A549 (cell line): ENCODE results near the gene CREB3L1.

ENCODE experiments used
- CTCF ChIP-seq: fragments of >200 bp; sonication (Bioruptor Twin); formaldehyde crosslinking; IDR thresholded peaks from 3 replicates; pipeline ENCODE4 v1.5.1; 2016
- MYC ChIP-seq: IDR thresholded peaks from 2 replicates; pipeline ENCODE4 v1.6.1; 2012; ENCODE audit warnings: mild to moderate bottlenecking, inconsistent platforms, low read length, improper control_type of control experiment, borderline replicate concordance
- POLR2A ChIP-seq: IDR thresholded peaks from 2 replicates; pipeline ENCODE4 v1.6.1; 2012; ENCODE audit warnings: mild to moderate bottlenecking, low read length
- POLR2AphosphoS2 ChIP-seq: conservative IDR thresholded peaks from 2 replicates; pipeline ENCODE4 v1.6.1; 2012; ENCODE audit warnings: low read length, improper control_type of control experiment, inconsistent platforms
- RNF2 ChIP-seq: fragments of 200-600 bp; sonication (generic); IDR thresholded peaks from 2 replicates; pipeline ENCODE4 v1.6.1; 2016; ENCODE audit warnings: low read depth, mild to moderate bottlenecking, antibody characterized with exemption, moderate library complexity, borderline replicate concordance
- TF ChIP-seq, protein P1 (sequence below): fragments of 200-600 bp; sonication (generic); IDR thresholded peaks from 2 replicates; pipeline ENCODE4 v1.6.1; 2016; ENCODE audit warnings: antibody characterized with exemption, mild to moderate bottlenecking, moderate library complexity

DNA sequence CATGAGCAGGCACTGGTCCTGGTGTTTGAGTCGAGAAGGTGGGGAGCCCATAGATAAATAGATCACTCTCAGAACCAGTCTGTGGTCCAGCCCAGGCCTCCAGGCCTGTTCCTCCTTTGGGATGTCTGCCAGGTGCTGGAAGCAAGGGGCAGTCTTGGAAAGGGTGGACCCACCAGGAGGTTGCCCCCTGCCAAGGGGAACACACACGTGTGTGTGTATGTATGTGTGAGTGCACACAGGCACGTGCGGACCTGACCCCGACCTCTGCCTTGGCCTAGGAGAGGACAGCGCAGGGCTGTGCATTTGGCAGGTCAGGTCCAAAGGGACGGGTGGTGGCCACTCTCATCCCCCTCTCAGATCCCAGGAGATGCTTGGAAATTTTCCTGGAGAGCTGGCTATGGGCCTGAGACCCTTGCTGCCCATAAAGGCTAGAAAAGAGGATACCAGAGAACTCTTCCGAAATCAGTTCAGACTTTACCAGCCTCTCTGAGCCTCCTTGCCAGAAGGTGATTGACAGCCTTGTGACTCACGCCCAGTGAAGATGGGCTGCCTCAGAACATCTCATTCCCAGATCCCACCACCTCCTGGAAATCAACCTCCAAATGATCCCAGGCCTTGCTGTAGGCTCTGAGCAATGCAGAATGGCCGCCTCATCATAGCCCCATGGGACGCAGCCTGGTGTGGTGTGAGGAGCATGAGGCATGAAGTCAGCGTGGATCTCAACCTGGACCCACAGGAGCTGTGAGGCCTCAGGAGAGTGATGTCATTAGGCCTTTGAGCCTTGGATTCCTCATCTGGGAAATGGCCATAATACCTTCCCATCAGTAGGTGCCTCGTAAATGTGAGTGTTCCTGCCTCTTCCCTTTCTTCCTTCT is 24.0 kb upstream of the CREB3L1 start:
- TF ChIP-seq, protein P1, sequence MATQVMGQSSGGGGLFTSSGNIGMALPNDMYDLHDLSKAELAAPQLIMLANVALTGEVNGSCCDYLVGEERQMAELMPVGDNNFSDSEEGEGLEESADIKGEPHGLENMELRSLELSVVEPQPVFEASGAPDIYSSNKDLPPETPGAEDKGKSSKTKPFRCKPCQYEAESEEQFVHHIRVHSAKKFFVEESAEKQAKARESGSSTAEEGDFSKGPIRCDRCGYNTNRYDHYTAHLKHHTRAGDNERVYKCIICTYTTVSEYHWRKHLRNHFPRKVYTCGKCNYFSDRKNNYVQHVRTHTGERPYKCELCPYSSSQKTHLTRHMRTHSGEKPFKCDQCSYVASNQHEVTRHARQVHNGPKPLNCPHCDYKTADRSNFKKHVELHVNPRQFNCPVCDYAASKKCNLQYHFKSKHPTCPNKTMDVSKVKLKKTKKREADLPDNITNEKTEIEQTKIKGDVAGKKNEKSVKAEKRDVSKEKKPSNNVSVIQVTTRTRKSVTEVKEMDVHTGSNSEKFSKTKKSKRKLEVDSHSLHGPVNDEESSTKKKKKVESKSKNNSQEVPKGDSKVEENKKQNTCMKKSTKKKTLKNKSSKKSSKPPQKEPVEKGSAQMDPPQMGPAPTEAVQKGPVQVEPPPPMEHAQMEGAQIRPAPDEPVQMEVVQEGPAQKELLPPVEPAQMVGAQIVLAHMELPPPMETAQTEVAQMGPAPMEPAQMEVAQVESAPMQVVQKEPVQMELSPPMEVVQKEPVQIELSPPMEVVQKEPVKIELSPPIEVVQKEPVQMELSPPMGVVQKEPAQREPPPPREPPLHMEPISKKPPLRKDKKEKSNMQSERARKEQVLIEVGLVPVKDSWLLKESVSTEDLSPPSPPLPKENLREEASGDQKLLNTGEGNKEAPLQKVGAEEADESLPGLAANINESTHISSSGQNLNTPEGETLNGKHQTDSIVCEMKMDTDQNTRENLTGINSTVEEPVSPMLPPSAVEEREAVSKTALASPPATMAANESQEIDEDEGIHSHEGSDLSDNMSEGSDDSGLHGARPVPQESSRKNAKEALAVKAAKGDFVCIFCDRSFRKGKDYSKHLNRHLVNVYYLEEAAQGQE = no peak
- TF ChIP-seq CTCF (no peak), POLR2A (no peak), RNF2 (no peak), POLR2AphosphoS2 (no peak), MYC (no peak)
